Ishikawa (cell line): Measurements from ENCODE around the gene TSTD2.

Experiments
- CEBPB ChIP-seq: IDR thresholded peaks from 2 replicates; pipeline ENCODE4 v1.6.1; 2012
- CREB1 ChIP-seq: IDR thresholded peaks from 2 replicates; pipeline ENCODE4 v1.6.1; 2012; ENCODE audit warnings: low read depth
- EGR1 ChIP-seq: IDR thresholded peaks from 2 replicates; pipeline ENCODE4 v1.6.1; 2012
- EP300 ChIP-seq: IDR thresholded peaks from 2 replicates; pipeline ENCODE4 v1.6.1; 2012; ENCODE audit warnings: borderline replicate concordance
- FOXM1 ChIP-seq: IDR thresholded peaks from 2 replicates; pipeline ENCODE4 v1.6.1; 2012; ENCODE audit warnings: low read depth, borderline replicate concordance
- MAX ChIP-seq: IDR thresholded peaks from 2 replicates; pipeline ENCODE4 v1.6.1; 2012
- NFIC ChIP-seq: IDR thresholded peaks from 2 replicates; pipeline ENCODE4 v1.6.1; 2012
- RAD21 ChIP-seq: IDR thresholded peaks from 2 replicates; pipeline ENCODE4 v1.6.1; 2012; ENCODE audit warnings: low read depth
- REST ChIP-seq: IDR thresholded peaks from 2 replicates; pipeline ENCODE4 v1.6.1; 2012; ENCODE audit warnings: low read depth, mild to moderate bottlenecking
- TAF1 ChIP-seq: IDR thresholded peaks from 2 replicates; pipeline ENCODE4 v1.6.1; 2012; ENCODE audit warnings: low read depth, mild to moderate bottlenecking
- TCF12 ChIP-seq: IDR thresholded peaks from 2 replicates; pipeline ENCODE4 v1.6.1; 2012; ENCODE audit warnings: low read depth
- USF1 ChIP-seq: IDR thresholded peaks from 2 replicates; pipeline ENCODE4 v1.6.1; 2012
- YY1 ChIP-seq: IDR thresholded peaks from 2 replicates; pipeline ENCODE4 v1.6.1; 2012; ENCODE audit warnings: low read depth
- ZBTB7A ChIP-seq: IDR thresholded peaks from 2 replicates; pipeline ENCODE4 v1.6.1; 2012; ENCODE audit warnings: low read depth

GRCh38 chr9:97555164-97555563 lies 78.0 kb downstream of the TSTD2 start:
- TF ChIP-seq REST: no peak
- TF ChIP-seq USF1: no peak
- no peak for TF ChIP-seq RAD21
- no peak for TF ChIP-seq FOXM1
- TF ChIP-seq MAX: no peak
- no peak for TF ChIP-seq EP300
- TF ChIP-seq ZBTB7A: no peak
- TF ChIP-seq CREB1: no peak
- TF ChIP-seq NFIC: no peak
- TF ChIP-seq TAF1: no peak
- TF ChIP-seq YY1: no peak
- TF ChIP-seq TCF12: no peak
- TF ChIP-seq EGR1: no peak
- TF ChIP-seq CEBPB: no peak
